HCT116 (cell line): Measurements from ENCODE around the gene RGS12. TPM values are rescaled to one million over a fixed set of nuclear protein-coding genes. Genes with fewer than 3 reads are reported as not detected.

Source experiments
- ATAC-seq: fragments of 200-7000 bp; cut with Tn5 transposase; 2 replicates; pipeline ENCODE4 v1.9.1; 2020; ENCODE audit warnings: mild to moderate bottlenecking, moderate library complexity
- BruUV-seq: library from RNA; stranded (reverse); fragments of 400-500 nt; replicated peaks from 2 replicates; lab custom pipeline; 2021; lab: Mats Ljungman, UMichigan
- CTCF ChIA-PET: fragments of 300-600 bp; sonication (Branson Sonifier 250); formaldehyde crosslinking; loops from one replicate; lab custom pipeline; 2021; ENCODE audit warnings: antibody characterized with exemption; lab: Charles Lee
- POLR2A ChIA-PET: fragments of 300-600, 350-600 bp; sonication (Branson Sonifier 250); formaldehyde crosslinking; loops from one replicate; lab custom pipeline; 2021; ENCODE audit warnings: antibody characterized with exemption; lab: Charles Lee
- RAD21 ChIA-PET, 2 experiments: fragments of 300-600 bp; sonication (Branson Sonifier 250); formaldehyde crosslinking; loops; one replicate each; lab custom pipeline; 2023; ENCODE audit warnings: low total read pairs in 2 of 2; ENCODE audit not compliant: uncharacterized antibody in 2 of 2, unreplicated experiment in 2 of 2, low non-redundant PET in 1 of 2; lab: Charles Lee
- DNase-seq: peaks from one replicate; pipeline ENCODE4 v3.0.0-alpha.2; 2010; ENCODE audit warnings: low read depth, low spot score
- H2AFZ ChIP-seq: fragments of 200-600 bp; shearing (Covaris generic), sonication (generic); 2 replicates; pipeline ENCODE4 v1.6.1; 2017; ENCODE audit warnings: low read depth, mixed run types, mixed read lengths, antibody characterized with exemption, low read length; ENCODE audit not compliant: poor library complexity, severe bottlenecking
- H3K27ac ChIP-seq: 2 replicates; pipeline ENCODE4 v1.5.1; 2012; ENCODE audit warnings: low read depth, low read length
- H3K27me3 ChIP-seq: fragments of 200-600 bp; sonication (generic); 2 replicates; pipeline ENCODE4 v1.6.1; 2016; ENCODE audit warnings: mixed run types, low read length, mixed read lengths; ENCODE audit not compliant: insufficient read depth
- H3K36me3 ChIP-seq, 2 experiments: fragments of 200-500 bp in 1 of 2; fragments of 200-600 bp in 1 of 2; sonication (Bioruptor generic) in 1 of 2; sonication (generic) in 1 of 2; 2 replicates each; pipeline versions ENCODE4 v1.5.1 to v1.6.1; 2014 to 2016; ENCODE audit warnings: low read length in 2 of 2, inconsistent platforms in 1 of 2, mixed read lengths in 1 of 2, mixed run types in 1 of 2; ENCODE audit not compliant: insufficient read depth in 2 of 2, control insufficient read depth in 1 of 2
- H3K4me1 ChIP-seq, 2 experiments: fragments of 200-600 bp in 1 of 2; sonication (generic) in 1 of 2; 2 replicates each; pipeline versions ENCODE4 v1.5.1 to v1.6.1; 2012 to 2017; ENCODE audit warnings: low read length in 2 of 2, inconsistent platforms in 1 of 2, mild to moderate bottlenecking in 1 of 2, mixed read lengths in 1 of 2, mixed run types in 1 of 2, moderate library complexity in 1 of 2; ENCODE audit not compliant: insufficient read depth in 2 of 2, control insufficient read depth in 1 of 2
- H3K4me2 ChIP-seq: fragments of 200-600 bp; sonication (generic); 2 replicates; pipeline ENCODE4 v1.6.1; 2017; ENCODE audit warnings: mixed run types, low read length, mixed read lengths
- H3K4me3 ChIP-seq, 2 experiments: fragments of 200-600 bp in 1 of 2; sonication (generic) in 1 of 2; replicated peaks in 1 of 2; 2 replicates each; pipeline ENCODE4 v1.5.1; 2011 to 2016; ENCODE audit warnings: low read length in 2 of 2, control low read depth in 1 of 2, low read depth in 1 of 2, mild to moderate bottlenecking in 1 of 2, mixed read lengths in 1 of 2, mixed run types in 1 of 2
- H3K79me2 ChIP-seq: fragments of 200-600 bp; sonication (generic); 2 replicates; pipeline ENCODE4 v1.6.1; 2017; ENCODE audit warnings: mild to moderate bottlenecking, mixed run types, low read length, moderate library complexity, mixed read lengths; ENCODE audit not compliant: insufficient read depth
- H3K9ac ChIP-seq: fragments of 200-600 bp; sonication (generic); 2 replicates; pipeline ENCODE4 v1.6.1; 2016; ENCODE audit warnings: low read length, mixed read lengths
- H3K9me2 ChIP-seq: fragments of 200-600 bp; sonication (generic), shearing (Covaris generic); 2 replicates; pipeline ENCODE4 v1.6.1; 2017; ENCODE audit warnings: mixed run types, mild to moderate bottlenecking, moderate library complexity; ENCODE audit not compliant: insufficient read depth
- H3K9me3 ChIP-seq, 2 experiments: fragments of 200-500 bp in 1 of 2; fragments of 200-600 bp in 1 of 2; sonication (Bioruptor generic) in 1 of 2; sonication (generic) in 1 of 2; 2 replicates each; pipeline ENCODE4 v1.6.1; 2014 to 2017; ENCODE audit warnings: low read length in 2 of 2, mixed read lengths in 2 of 2, inconsistent platforms in 1 of 2, low read depth in 1 of 2, mild to moderate bottlenecking in 1 of 2, mixed run types in 1 of 2, moderate library complexity in 1 of 2; ENCODE audit not compliant: control insufficient read depth in 1 of 2, insufficient read depth in 1 of 2
- H4K20me1 ChIP-seq: fragments of 200-600 bp; sonication (generic), shearing (Covaris generic); 2 replicates; pipeline ENCODE4 v1.6.1; 2017; ENCODE audit warnings: mixed run types, mild to moderate bottlenecking, moderate library complexity; ENCODE audit not compliant: insufficient read depth
- CBX3 ChIP-seq: IDR thresholded peaks from 2 replicates; pipeline ENCODE4 v1.6.1; 2012; ENCODE audit warnings: low read depth
- EGR1 ChIP-seq: IDR thresholded peaks from 2 replicates; pipeline ENCODE4 v1.6.1; 2012; ENCODE audit warnings: low read depth
- ELF1 ChIP-seq: IDR thresholded peaks from 2 replicates; pipeline ENCODE4 v1.6.1; 2012; ENCODE audit warnings: low read depth, borderline replicate concordance
- POLR2AphosphoS5 ChIP-seq: IDR thresholded peaks from 2 replicates; pipeline ENCODE4 v1.6.1; 2011; ENCODE audit warnings: mild to moderate bottlenecking, low read depth, low read length, moderate library complexity
- TCF7L2 ChIP-seq: IDR thresholded peaks from 2 replicates; pipeline ENCODE4 v1.7.0; 2011; ENCODE audit warnings: borderline replicate concordance, inconsistent platforms; ENCODE audit not compliant: insufficient read depth, insufficient read length; ENCODE audit errors: extremely low read depth
- ZFX ChIP-seq: fragments of 450-650 bp; IDR thresholded peaks from 2 replicates; pipeline ENCODE4 v1.6.1; 2017
- intact Hi-C: fragments of 100-400 bp; cut with micrococcal nuclease; formaldehyde crosslinking; loops from 2 replicates; pipeline ENCODE4 v1.10.0; 2022
- total RNA-seq: library from RNA; stranded (reverse); gene quantifications from one replicate; pipeline ENCODE4 v1.2.1, GENCODE V29; 2021; ENCODE audit not compliant: unreplicated experiment
- TF ChIP-seq, protein P1 (sequence below): IDR thresholded peaks from 2 replicates; pipeline ENCODE4 v1.6.1; 2012; ENCODE audit warnings: low read depth

Gene RGS12
- total RNA-seq, 1 experiment from 2014 or later: 22.2 TPM

DNA sequence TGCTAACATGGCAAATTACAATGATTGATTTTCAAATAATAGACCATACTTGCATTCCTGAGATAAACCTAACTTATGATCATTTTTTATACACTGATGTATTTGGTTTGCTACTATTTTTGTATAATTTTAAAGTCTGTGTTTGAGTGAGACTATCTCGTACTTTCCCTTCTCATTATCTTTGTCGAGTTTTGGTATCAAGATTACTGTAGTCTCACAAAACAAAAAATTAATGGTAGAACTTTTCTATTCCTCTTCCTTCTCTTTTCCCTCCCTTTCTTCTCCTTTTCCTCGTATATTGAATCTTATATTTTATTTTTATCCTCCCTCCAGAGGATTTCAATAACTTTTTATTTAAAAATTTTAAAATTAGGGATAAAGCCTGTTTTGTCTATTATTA lies 41.5 kb downstream of the RGS12 start (continued):
- no peak for TF ChIP-seq TCF7L2

DNA sequence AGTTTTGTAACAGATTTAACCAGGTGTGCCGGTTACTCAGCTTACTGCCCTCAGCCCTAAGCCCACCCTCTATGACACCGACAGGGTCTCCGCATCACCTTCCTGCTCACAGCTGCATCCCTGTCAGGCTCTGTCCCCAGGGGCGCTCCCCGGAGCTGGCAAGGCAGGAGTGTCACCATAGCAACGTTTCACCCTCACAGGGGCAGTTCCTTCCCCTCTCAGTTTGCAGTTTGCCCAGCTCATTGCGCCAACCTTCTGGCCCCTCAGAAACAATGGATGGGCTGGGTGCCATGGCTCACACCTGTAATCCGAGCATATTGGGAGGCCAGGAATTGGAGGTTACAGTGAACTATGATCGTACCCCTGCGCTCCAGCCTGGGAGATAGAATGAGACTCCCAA lies 42.6 kb downstream of the RGS12 start:
- no peaks in the 10 kb centered on the region for H4K20me1 ChIP-seq
- no peak for ATAC-seq
- POLR2A ChIA-PET: no interaction called here

More for the DNA sequence above, 42.6 kb downstream of the RGS12 start:
- H3K4me1 ChIP-seq: no peaks in the 10 kb centered on the region; a peak in 1 of 4 replicates
- H3K9me2 ChIP-seq: no peaks in the 10 kb centered on the region
- no peak overlapping the region for H3K27ac ChIP-seq
- H3K4me3 ChIP-seq: no peak overlapping the region
- H3K27me3 ChIP-seq: no peaks in the 10 kb centered on the region
- DNase-seq: no peak
- H2AFZ ChIP-seq: no peak overlapping the region
- CTCF ChIA-PET: no interaction called here
- intact Hi-C loops: no loop called here
- no peak overlapping the region for H3K4me2 ChIP-seq
- no peak overlapping the region for H3K9ac ChIP-seq
- H3K79me2 ChIP-seq: peaks cover 6% of the 10 kb centered on the region; the same call in 1 of the 2 replicates
- H3K9me3 ChIP-seq: no peaks in the 10 kb centered on the region
- BruUV-seq: no TSS peak
- H3K36me3 ChIP-seq: no peaks in the 10 kb centered on the region
- TF ChIP-seq TCF7L2 (no peak), ELF1 (no peak), POLR2AphosphoS5 (no peak), ZFX (no peak), EGR1 (no peak), CBX3 (no peak)
- TF ChIP-seq, protein P1, sequence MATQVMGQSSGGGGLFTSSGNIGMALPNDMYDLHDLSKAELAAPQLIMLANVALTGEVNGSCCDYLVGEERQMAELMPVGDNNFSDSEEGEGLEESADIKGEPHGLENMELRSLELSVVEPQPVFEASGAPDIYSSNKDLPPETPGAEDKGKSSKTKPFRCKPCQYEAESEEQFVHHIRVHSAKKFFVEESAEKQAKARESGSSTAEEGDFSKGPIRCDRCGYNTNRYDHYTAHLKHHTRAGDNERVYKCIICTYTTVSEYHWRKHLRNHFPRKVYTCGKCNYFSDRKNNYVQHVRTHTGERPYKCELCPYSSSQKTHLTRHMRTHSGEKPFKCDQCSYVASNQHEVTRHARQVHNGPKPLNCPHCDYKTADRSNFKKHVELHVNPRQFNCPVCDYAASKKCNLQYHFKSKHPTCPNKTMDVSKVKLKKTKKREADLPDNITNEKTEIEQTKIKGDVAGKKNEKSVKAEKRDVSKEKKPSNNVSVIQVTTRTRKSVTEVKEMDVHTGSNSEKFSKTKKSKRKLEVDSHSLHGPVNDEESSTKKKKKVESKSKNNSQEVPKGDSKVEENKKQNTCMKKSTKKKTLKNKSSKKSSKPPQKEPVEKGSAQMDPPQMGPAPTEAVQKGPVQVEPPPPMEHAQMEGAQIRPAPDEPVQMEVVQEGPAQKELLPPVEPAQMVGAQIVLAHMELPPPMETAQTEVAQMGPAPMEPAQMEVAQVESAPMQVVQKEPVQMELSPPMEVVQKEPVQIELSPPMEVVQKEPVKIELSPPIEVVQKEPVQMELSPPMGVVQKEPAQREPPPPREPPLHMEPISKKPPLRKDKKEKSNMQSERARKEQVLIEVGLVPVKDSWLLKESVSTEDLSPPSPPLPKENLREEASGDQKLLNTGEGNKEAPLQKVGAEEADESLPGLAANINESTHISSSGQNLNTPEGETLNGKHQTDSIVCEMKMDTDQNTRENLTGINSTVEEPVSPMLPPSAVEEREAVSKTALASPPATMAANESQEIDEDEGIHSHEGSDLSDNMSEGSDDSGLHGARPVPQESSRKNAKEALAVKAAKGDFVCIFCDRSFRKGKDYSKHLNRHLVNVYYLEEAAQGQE: no peak
- TF ChIP-seq, all 23 proteins: peak for 0
- RAD21 ChIA-PET: no interaction called here
